Testis (tissue), 2 donors: Measurements from ENCODE around the gene CFAP46.

Source experiments
- POLR2A ChIP-seq: fragments of 450-650 bp; IDR thresholded peaks from one replicate; pipeline ENCODE4 v1.6.1; 2017; ENCODE audit warnings: antibody characterized with exemption, mild to moderate bottlenecking, moderate library complexity
- TF ChIP-seq, protein P1 (sequence below), 3 experiments: fragments of 450-650 bp in 2 of 3; fragments of 200-600 bp in 1 of 3; sonication (generic) in 1 of 3; IDR thresholded peaks; one replicate each; pipeline ENCODE4 v1.5.1; 2016 to 2019; ENCODE audit warnings: antibody characterized with exemption in 3 of 3, mild to moderate bottlenecking in 2 of 3, moderate library complexity in 1 of 3

- TF ChIP-seq, protein P1, sequence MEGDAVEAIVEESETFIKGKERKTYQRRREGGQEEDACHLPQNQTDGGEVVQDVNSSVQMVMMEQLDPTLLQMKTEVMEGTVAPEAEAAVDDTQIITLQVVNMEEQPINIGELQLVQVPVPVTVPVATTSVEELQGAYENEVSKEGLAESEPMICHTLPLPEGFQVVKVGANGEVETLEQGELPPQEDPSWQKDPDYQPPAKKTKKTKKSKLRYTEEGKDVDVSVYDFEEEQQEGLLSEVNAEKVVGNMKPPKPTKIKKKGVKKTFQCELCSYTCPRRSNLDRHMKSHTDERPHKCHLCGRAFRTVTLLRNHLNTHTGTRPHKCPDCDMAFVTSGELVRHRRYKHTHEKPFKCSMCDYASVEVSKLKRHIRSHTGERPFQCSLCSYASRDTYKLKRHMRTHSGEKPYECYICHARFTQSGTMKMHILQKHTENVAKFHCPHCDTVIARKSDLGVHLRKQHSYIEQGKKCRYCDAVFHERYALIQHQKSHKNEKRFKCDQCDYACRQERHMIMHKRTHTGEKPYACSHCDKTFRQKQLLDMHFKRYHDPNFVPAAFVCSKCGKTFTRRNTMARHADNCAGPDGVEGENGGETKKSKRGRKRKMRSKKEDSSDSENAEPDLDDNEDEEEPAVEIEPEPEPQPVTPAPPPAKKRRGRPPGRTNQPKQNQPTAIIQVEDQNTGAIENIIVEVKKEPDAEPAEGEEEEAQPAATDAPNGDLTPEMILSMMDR (IDR thresholded peaks at IDR 0.05) = no peak
- TF ChIP-seq POLR2A = no peak
These were observed 36.7 kb downstream of the CFAP46 start for GRCh38 chr10:132905661-132906060.
